HG03469 (cell line): ENCODE results near the gene LDLRAD4.
A peak's percentile ranks its signal among the peaks of the same experiment; 100 is the strongest.

ENCODE experiments used
- ATAC-seq: cut with Tn5 transposase; IDR thresholded peaks from one replicate; pipeline ENCODE4 v1.9.1; 2021; ENCODE audit warnings: mild to moderate bottlenecking, moderate library complexity, moderate number of reproducible peaks; ENCODE audit not compliant: unreplicated experiment

LDLRAD4 gene

DNA sequence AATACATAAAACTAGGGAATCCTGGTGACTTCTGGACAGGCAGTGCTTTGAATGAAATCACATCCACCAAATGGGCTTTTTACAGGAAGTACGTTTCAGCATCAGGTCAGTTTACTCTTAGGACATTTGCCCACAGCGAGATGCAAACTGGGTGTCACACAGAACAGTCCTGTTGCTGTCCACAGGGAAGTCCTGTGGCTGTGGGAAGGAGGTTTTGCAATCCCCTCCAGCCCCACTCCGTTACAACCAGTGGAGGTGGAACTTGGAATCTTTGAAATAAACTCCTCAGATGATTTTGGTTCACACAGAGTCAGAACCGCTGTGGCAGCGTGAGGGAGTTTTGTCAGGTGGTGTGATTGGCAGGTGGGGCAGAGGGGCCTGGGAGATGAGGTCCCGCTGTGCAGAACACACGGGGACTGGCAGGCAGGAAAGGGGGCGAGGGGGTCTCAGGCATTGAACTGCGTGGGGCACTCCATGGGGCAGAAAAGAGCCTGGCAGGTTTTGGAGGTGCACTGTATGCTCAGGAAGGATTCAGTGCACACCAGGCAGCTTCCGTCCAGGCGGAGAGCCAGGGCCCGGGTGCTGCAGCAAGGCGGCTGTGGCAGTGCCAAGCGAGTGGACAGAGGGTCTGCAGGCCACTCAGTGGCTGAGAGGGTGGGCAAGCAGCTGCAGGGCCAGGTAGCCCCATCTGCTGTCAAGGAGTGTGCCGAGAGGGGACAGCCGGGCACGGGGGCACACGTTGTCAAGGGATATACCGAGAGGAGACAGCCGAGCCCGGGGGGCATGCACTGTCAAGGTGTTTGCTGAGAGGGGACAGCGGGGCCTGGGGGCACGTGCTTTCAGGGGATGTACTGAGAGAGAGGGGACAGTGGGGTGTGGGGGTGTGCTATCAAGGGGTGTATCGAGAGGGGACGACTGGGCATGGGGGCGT, 148.7 kb downstream of the LDLRAD4 start:
- ATAC-seq, result no peak

DNA sequence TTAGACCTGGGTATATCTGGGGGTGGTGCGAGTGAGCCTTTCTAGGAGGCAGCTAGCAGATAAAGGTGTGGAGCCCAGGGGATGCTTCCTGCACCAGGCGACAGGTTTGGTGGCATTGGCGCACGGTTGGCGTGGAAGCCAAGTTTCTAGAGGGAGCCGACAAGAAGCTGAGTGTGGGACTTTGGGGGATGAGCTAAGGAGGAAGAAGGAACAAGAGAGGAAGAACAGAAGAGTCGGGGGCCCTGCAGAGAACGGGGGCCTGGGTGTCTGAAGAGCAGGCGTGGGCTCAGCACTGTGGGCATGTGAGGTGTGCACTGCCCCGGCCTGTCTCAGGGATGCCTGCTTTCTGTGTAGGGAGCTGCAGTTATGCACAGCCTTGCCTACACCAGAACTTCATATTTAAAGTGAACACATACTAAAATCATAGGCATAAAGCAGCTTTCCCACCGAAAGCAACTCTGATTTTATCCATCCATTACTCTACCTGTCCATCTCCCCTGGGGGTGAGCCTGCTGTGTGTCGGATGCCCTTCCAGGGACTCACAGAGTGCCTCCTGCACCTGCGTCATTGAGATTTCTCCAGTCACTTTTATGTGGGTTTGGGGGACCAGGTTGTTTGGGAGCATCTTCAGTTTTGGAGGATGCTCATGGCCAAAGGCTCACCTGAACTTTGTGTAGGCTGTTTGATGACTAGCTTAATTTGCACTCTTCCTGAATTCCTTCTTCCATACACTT, 149.7 kb downstream of the LDLRAD4 start:
- ATAC-seq, result no peak

DNA sequence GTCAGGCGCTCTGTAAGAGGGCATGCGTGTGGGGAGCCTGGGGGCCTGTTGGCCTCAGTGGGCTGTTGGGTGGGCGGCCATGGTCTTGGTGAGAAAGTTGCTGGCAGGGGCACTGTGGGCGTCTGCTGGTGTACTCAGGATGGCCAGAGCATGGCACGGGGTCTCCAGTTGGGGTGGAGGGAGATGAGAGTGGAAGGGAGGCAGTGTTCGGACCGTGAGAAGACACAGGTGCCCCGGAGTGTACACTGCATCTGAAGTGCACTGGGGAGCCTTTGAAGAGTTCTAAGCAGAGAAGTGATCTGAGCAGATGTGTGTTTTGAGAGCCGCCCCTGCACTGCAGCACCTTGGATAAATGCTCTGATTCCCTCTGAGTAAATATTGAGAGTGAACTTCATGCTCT, 150.8 kb downstream of the LDLRAD4 start:
- ATAC-seq, result no peak

DNA sequence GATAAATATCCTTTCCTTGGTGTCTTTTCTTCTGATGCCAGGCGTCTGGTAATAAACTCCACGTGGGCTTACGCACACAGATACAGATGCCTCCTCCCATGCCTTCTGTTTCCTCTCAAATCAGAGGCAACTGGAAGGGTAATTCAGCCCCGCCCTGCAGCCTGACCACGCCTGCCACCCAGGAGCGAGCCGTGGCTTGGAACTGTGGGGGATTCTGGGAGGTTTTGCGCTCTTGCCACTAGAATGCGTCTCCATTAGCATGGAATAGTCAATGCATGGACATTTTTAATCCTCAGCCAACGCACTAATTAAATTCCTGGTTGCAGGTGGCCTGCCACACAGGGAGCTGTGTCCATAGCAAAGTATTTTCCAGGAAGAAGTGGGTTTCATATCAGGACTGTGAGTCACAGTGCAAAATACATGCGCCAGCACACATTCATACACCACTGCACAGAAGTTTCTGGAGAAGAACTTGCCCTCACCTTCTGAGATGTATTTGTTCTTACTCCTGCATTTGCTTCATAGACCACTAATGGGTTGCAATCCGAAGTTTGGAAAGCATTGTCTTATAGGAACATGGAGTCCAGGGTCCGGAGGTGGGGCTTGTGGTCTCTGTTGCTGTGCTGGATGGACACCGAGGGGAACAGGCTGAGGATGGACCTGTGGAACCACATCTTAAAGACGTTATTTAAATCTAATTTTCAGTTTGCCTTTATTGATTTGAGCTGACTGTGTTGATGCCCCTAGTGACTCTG, 151.4 kb downstream of the LDLRAD4 start:
- no peak for ATAC-seq

DNA sequence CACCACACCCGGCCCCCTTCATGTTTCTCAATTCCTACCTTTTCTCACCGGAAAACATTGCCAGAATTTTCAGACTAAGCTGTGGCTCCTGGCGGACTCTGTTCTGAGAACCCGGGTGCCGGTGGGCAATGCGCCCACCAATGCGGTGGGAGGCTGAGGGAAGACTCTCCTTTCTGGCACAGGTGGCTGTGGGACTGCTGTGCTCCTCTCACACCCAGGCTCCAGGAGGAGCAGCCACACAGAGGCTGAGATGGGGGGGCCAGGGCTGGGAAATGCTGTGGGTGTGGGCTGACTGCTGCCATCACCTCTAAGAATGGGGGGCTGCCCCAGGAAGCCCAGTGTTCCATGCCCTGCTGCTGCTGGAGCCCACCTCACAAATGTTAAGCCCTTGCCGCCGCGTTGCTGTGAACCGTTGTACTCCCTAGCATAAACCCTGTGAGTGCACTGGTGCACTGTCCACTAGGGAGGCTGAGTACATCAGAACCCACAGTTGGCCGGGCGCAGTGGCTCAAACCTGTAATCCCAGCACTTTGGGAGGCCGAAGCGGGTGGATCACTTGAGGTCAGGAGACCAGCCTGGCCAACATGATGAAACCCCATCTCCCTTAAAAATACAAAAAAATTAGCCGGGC, 152.6 kb downstream of the LDLRAD4 start:
- no peak for ATAC-seq

DNA sequence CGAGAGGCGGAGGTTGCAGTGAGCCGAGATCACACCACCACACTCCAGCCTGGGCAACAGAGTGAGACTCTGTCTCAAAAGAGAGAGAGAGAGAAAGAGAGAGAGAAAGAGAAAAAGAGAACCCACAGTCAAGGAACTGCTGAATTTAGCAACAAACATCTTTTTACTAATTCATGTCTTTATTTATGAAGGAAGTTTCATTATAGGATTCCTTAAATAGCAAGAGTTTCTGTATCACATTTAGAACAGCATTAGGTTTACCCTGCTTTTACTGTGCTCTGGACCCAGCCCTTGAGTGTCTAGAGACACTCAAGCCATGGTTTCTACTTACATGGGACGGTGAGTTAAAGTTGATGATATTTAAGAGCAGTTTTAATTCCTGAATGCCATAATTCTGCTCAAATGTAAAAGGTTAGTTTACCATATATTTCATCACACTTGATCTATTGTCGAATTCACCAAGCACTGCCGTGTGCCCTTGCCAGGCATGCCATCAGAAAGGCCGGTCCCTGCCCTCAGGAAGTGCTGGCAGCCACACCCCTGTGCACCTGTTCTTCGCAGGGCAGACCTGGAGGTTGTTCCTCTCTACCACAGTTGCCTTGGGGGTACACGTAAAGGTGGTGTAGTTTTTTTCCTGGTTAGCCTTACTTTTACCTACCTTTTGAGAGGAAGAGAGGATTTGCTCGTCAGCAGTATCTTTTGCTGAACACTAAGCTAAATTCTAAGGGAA, 153.3 kb downstream of the LDLRAD4 start:
- no peak for ATAC-seq

DNA sequence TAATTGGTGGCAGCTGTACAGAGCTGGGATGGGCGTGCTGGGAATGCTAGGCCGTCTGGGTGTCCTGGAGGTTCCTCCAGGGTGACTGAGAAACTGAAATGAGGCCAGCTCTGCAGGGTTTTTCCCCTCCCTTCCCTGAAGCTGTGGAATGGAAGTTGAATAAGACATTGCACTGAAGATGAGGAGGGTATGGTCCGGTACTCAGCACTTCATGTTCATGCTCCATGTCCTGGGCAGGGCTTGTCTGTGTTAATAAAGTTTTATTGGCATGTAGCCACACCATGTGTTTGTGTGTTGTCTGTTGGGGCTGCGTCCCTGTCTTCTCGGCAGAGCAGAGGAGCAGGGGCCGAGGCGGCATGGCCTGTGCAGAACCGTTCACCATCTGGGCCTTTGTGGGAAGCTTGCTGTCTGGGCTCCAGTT, 154.0 kb downstream of the LDLRAD4 start:
- ATAC-seq, result no peak

DNA sequence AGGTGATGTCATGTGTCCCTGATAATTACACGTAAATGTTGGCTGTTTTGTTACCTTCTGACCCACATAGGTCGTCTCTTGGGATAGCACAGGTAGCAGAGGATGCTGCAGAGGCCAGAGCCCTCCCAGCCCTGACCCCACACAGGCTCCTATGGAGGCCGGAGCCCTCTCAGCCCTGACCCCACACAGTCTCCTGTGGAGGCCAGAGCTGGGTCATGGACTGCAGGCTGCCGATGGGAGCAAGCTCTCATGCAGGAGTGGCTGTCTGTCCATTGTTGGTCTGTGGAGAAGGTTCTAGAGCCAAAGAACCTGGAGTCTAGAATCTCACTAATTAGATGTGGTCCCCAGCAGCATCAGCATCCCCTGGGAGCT, 155.5 kb downstream of the LDLRAD4 start:
- no peak for ATAC-seq

DNA sequence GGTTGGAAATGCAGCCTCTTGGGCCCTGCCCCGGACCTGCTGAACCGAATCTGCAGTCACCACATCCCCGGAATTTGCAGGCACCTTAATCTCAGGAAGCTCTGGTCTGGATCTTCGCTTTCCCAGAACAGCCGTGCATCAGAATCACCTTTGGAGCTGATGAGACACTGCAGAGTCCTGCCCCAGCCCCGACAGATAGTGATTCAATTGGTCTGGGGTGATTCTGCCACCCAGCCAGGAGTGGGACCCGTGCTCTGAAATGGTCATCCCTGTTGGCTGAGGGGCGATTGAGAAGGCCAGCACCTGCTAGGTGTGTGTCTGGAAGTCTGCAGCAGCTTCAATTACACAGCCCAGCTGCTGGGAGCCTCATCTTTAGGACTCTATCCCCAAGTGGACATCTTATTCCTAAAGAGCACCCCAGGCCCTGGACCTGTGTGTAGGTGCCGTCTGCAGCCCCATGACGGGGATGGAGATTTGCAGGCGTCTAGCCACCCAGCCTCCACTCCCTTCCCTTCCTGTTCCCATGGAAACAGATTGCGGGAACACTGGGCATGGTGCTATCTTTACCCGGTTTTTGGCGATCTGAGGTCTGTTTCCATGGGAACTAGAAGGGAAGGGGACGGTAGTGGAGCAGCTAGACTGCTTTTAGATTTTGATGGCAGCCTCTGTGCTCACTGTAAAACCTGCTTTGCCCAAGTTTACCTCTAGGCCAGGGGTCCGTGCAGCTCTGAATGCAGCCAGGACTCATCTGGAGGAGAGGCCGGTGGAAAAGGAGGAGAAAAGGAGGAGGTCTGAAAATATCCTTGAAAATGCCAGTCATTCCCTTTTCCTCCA, 156.1 kb downstream of the LDLRAD4 start:
- no peak for ATAC-seq

DNA sequence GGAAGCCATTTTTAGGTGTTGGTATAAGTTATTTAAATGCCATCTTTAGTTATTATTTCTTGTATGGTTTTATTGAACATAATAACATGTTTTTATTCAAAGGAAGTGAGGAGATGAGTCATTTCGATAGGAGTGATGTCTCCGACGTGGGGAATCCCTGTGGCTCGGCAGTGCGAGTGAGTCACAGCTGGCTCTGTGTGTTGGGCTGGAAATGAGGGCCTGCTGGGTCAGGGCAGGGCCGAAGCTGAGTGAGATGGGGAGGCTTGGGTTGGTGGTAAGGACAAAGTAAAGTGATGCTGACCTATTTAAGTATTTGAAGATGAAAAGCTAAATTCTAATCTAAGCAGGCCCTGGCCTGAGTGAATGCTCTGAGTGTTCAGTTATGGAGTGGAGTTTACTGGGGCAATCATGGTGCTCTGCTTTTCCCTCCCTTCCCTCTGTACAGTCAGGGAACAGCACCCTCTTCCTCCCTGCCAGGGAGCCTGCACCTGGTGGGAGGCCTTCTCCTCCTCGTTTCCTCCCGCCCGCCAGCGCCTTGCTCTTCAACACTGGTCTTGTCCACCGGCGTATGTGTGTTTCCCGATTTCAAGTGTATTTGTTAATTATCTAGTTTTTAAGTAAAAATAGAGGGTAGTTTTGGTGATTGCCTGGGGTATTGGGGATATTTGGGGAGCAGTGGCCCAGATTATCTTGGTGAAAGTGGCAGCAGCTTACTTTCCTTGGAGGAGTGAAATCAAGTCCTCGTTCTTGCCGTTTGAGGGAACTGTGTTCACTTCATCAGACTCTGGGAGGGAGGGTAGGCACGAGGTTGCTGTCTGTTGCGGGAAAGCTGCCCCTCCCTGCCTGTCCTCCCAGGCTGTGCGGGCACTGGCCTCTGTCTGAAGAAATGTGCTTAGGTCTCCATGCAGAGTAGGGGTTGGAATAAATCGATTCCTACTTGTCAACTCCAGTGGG, 157.0 kb downstream of the LDLRAD4 start:
- peak; percentile 86 for ATAC-seq

DNA sequence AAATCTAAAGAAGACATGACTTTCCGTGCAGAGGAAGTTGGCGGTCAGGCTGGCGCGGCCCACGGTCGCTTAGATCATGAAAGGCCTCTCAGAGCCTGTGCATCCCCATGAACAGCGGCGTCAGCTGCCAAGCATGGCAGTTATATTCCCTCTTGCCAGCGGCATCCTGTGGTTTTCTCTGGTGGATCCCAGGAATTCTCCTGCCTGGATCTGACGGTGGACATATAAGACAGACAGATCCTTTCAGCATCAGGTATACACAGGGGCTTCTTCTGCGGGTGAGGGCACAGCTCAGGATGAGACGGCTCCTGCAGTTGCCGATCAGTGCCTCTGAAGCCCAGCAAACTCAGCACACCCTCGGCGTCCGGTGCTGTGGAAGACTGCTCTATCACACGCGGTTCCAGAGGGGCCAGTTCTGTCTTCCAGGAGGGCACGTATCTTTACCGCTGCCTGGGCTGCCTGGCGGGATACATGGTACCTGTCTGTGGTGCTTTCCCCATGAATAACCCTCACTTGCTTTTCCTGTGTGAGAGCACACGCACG, 157.8 kb downstream of the LDLRAD4 start:
- ATAC-seq, result no peak

DNA sequence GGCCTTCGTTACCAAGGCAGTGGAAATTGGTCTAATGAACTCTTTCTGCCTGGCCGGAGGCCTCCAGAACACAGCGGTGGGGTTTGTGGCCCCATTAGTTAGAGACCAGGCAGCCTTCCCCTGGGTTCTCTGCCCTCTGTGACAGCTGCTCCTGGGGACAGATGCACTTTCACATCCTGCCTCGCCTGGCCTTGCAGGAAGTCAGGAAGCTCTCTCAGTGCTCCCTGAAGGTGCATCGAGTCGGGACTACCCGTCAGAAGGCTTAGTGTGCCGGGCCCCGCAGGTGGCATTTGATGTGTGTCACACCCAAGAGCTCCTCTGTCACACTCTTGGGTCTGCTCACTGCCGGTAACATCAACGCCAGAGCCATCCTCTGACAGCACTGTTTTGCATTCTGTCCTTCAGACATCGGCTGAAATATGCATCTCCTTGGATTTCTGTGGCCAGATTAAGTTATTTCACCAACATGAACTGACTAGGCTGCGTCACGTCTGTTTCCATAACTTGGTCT, 158.3 kb downstream of the LDLRAD4 start:
- no peak for ATAC-seq

DNA sequence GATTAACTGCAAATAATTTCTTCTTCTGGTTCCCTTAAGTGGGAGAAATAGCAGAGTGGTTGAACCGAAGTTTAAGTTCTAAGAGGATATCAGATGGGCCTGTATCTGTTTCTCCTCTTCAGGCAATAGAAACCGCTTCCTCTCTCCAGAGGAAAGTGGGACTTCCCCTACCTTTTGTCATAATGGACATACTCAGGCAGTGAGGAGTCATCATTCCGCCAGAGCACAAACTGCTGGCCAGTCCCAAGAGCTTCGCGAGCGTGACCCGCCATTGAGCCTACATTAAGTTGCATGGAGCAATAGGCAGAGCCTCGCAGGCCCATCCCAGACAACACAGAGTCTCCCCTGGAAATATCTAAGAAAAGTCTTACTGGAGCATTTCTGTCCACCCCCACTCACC, 158.9 kb downstream of the LDLRAD4 start:
- no peak for ATAC-seq

DNA sequence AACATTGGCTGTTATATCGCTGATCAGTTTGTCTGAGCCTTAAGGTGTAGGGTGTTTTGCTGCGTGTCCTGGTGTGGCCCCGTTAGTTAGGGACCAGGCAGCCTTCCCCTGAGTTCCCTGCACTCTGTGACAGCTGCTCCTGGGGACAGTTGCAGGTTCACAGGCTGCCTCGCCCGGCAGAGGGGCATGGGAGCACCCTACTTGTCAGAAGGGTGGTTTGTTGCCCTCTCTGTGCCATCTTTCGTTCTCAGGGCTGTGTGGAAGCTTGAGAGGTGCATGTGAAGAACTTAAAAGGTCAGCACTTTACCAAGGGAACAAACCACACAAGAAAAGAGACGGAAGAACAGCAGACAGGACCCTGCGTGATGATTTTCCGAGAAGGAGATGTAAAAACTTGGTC, 159.6 kb downstream of the LDLRAD4 start:
- ATAC-seq, result no peak

DNA sequence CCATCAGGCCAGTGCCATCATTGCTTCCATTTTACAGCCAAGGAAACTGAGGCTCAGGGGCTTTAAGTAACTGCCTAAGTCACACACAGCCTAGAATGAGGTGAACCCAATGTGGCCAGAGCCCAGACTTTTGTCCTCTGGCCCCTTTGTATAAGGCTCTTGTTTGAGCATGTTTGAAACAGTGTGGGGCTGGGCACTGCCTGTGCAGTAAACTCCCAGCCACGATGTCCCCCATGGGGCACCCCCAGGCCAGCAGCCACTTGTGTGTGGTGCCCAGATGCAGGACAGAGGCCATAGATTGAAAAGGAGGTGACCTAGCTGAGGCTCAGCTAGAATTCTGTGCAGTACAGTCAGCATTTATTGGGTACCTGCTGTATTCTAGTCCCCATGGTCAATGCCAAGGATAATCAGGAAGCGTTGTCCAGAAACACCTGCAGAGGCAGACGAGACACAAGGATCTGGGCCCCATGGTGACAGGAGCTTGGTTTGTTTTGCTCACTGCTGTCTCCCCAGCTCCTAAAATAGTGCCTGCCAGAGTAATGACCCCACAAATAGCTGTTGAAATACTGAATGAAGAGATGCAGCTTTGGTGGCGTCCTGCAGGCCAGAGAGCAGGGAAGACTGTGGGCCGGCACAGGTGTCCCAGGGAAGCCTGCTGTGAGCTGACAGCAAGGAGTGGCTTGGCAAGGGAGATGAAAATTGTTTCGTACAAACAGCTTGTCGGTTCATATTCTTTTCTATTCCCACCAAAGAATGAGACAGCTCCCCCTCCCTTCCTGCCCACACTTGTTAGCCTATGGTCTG, 160.7 kb downstream of the LDLRAD4 start:
- ATAC-seq, result no peak

DNA sequence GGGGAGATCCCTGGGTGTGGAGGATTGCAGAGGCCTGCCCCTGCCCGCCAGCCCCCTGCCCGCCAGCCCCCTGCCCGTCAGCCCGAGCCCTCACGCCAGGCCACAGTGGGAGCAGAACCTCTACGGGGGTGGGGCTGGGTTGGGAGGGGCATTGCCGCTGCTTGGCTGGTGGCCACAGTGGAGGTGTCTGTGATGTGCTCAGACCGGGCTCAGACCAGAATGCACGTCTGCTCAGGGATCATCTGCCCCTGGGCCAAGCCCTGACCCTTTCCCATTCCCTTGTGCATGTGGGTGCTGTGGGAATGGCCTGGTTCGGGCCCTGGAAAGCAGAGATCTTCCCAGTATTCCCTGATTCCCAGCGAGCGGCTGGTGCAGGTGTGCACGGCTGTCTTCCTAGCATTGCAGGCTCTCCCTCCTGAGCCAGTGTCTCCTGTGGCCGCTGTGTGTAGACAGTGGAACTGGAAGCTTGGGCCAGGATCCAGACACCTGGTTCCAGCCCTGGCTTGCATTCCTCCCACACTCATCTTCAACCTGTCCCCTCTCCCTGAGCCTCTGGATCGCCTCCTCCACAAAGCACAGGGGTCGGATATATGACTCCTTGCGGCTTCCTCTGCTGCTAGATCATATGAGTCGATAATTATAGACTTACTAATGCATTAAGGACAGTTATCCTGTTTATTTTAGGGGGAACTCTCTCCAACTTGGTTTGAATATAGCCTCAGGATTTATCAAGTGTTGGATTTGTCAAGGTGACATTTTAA, 161.6 kb downstream of the LDLRAD4 start:
- ATAC-seq, result no peak
